GM19023 (cell line): ENCODE data around the gene ALX3.

Experiments
- ATAC-seq: cut with Tn5 transposase; IDR thresholded peaks from one replicate; pipeline ENCODE4 v1.9.1; 2021; ENCODE audit warnings: mild to moderate bottlenecking, moderate library complexity; ENCODE audit not compliant: unreplicated experiment

The ALX3 gene

GRCh38 chr1:110067479-110067892 is 3.0 kb downstream of the ALX3 start:
- ATAC-seq: no peak

DNA sequence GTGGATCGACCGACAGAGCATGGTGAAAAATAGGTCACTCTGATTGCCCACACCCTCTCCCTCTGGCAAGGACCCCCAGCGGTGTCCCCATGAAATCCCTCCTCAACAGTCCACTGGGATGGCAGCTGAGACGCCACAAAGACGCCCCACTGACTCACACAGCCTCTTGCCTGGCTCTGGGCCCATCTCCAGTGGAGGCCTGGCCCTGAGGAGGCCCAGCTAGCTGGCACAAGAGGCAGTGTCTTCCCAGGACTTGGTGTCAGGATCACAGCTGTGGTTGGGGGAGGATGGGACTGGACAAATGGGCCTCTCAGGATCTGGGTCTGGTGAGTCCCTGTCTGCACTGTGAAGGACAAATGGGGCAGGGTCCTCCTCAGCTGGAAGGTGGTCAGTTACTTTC is 4.6 kb downstream of the ALX3 start:
- ATAC-seq: no peak

- ATAC-seq: no peak
Observed at GRCh38 chr1:110064576-110065337, 5.7 kb downstream of the ALX3 start.

DNA sequence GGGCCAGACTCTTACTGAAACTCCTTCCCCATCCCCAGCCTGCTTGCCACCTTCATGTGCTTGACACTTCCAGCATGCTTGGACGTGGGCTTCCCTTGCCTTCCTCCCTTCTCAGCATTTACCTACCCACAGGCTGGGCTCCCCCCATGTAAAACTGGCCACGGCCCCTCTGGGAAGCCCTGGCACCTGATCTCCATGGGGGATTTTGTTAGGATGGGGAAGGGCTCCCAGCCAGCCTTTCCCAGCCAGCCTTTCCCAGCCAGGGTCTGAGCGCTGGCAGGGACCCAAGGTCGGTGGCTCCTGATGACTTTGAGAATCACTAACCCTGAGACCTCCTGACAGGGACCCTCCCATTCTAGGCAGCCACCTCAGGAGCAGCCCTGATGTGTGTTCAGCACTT is 6.7 kb downstream of the ALX3 start:
- no peak for ATAC-seq

GRCh38 chr1:110062612-110063011 is 7.9 kb downstream of the ALX3 start:
- ATAC-seq: no peak

DNA sequence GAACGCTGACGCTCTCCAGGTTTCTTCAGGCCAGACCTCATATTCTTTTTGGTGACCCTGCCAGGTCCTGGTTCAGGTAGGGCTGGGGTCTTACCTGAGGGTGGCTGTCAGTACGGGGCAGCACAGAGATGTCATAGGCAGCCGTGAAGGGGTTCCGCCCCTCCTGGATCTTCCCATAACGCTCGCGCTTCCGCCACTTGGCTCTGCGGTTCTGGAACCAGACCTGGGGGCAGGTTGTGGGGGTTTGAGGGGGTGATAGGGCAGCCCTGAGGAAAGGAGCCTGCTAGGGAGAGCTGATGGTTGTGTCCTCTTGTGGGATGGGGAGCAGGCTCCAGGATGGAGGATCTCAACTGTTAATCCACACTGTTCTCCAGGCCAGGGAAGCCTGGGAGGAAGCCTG is 9.1 kb downstream of the ALX3 start:
- ATAC-seq: no peak

DNA sequence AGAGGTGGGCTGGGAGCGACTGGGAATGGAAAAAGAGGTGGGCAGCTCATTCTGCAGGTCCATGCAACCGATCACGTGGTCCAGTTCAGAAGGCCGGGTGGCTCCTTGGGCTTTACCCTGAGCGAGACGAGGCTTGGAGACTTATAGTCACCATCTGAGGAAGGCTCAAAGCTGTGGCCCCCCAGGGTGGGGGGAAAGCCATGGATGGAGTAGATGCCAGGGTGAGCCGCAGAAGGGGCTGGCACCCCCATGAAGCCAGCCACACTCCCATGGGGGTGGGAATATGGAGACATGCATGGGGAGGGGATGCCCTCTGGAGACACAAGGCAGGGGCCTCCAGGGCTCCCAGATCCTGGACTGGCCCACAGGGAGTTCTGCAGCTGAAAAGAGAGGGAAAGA is 9.8 kb downstream of the ALX3 start:
- ATAC-seq: no peak

- no peak for ATAC-seq
Observed at GRCh38 chr1:110060034-110060661, 10.3 kb downstream of the ALX3 start.

DNA sequence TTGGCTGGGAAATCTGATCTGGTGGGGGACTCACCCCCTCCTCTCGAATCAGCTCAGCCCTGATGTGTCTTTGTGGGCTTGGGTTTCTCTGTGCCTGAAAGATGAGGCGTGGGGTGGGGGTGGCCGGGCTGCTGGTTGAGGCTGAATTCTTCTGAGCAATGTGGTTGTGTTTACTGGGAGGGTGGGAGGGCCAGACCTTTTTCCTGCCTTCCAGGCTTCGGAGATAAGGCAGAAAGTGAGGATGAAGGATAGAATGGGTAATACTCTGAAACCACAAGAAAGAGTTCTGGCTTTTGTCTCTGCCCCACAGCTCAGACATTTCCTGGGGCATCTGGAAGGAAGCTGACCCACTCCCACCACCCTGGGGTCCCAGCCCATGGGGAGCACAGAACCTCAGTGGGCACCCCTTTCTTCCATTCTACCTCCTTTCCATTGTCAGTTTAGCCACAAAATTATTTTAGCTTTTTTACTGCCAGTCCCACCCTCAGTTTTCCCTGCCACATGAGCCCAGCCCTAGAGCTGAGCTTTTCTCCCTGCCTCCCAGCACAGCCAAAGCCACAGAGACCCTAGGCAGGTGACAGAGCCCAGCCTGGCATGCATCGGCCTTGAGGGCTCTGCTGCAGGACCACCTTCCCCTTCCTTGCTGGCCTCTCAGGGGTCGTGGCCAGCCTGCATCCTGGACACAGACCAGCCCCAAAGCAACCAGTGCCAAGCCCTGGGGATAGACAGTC is 11.2 kb downstream of the ALX3 start:
- ATAC-seq: no peak

GRCh38 chr1:110058591-110058990 is 11.9 kb downstream of the ALX3 start:
- ATAC-seq: no peak

GRCh38 chr1:110057963-110058518 is 12.4 kb downstream of the ALX3 start:
- no peak for ATAC-seq

- no peak for ATAC-seq
Observed at GRCh38 chr1:110056776-110057175, 13.7 kb downstream of the ALX3 start.

- no peak for ATAC-seq
Observed at GRCh38 chr1:110056285-110056683, 14.2 kb downstream of the ALX3 start.

DNA sequence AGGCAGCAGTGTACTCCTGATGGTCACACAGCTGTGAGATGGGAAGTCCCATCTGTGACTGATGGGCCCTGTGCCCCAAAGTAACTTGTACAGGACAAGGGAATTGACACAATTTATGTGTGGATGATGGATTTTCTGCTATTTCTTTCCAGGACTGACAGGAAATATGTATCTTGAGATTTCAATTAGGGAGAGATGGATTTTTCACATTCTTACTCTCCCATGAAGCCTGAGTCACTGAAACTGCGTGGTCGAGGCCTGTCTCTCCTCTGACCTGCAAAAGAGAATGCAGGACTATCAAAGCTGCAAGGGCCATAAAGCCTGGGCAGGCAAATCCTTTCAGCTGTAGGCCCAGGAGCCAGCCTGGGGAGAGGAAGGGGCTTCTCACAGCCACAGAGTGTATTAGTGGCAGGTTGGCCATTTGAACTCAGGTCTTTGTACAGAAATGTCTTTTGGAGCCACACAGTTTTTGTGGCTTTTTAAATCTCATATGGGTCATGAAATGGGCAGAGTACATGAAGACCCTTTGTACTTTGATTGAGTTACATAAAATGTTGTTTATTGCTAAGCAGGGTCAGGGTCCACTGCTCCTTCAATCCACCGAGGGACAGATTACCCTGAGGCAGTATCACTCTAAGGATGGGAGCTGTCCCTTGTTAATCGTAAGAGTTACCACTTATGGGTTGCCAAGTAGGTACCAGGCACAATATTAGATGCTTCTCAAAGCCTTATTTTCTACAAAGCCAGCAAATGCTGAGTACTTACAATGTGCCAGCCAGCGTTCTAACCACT is 14.8 kb downstream of the ALX3 start:
- ATAC-seq: no peak

DNA sequence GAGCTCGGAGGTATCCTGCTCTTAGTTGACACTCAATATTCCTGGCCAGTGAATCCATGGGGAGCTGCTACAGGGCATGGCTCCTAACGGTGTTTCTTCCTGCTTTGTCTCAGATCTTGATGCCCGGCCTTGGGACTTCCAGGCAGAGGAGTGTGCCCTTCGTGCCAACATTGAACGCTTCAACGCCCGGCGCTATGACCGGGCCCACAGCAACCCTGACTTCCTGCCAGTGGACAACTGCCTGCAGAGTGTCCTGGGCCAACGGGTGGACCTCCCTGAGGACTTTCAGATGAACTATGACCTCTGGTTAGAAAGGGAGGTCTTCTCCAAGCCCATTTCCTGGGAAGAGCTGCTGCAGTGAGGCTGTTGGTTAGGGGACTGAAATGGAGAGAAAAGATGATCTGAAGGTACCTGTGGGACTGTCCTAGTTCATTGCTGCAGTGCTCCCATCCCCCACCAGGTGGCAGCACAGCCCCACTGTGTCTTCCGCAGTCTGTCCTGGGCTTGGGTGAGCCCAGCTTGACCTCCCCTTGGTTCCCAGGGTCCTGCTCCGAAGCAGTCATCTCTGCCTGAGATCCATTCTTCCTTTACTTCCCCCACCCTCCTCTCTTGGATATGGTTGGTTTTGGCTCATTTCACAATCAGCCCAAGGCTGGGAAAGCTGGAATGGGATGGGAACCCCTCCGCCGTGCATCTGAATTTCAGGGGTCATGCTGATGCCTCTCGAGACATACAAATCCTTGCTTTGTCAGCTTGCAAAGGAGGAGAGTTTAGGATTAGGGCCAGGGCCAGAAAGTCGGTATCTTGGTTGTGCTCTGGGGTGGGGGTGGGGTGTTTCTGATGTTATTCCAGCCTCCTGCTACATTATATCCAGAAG is 16.7 kb downstream of the ALX3 start:
- no peak for ATAC-seq

- ATAC-seq: no peak
Observed at GRCh38 chr1:110051262-110051648, 19.2 kb downstream of the ALX3 start.

- no peak for ATAC-seq
Observed at GRCh38 chr1:110050602-110051261, 19.7 kb downstream of the ALX3 start.

GRCh38 chr1:110049801-110050601 is 20.5 kb downstream of the ALX3 start:
- ATAC-seq: no peak
